Endothelial cell of umbilical vein (primary cell): ENCODE data around the gene KLHL42. TPM values are rescaled to one million over a fixed set of nuclear protein-coding genes. Genes with fewer than 3 reads are reported as not detected.
"Not testable (repeated sequence)": the region's sequence is repeated elsewhere in the genome, so short reads cannot be mapped to it uniquely, and the experiment has no call there.

ENCODE experiments used
- BruUV-seq: library from RNA; stranded (reverse); fragments of 400-500 nt; replicated peaks from 2 replicates; lab custom pipeline; 2021; lab: Mats Ljungman, UMichigan
- CTCF ChIA-PET: fragments of 300-600, 350-600 bp; sonication (Branson Sonifier 250); formaldehyde crosslinking; loops from one replicate; lab custom pipeline; 2021; ENCODE audit warnings: antibody characterized with exemption, inconsistent platforms; lab: Charles Lee
- POLR2A ChIA-PET: fragments of 300-600, 350-600 bp; sonication (Branson Sonifier 250); formaldehyde crosslinking; loops from one replicate; lab custom pipeline; 2021; ENCODE audit warnings: antibody characterized with exemption, inconsistent platforms; lab: Charles Lee
- DNase-seq: peaks from one replicate; pipeline ENCODE4 v3.0.0-alpha.2; 2011; ENCODE audit warnings: low read depth, low spot score
- FAIRE-seq: peaks from 2 replicates; lab custom pipeline; 2011; peaks lifted over from hg19 to GRCh38; lab: Jason Lieb, UNC
- H2AFZ ChIP-seq: 2 replicates; pipeline ENCODE4 v1.6.0; 2012; ENCODE audit warnings: low read depth, low read length, control low read depth, inconsistent platforms
- H3K27ac ChIP-seq: 2 replicates; pipeline ENCODE4 v1.5.1; 2011; ENCODE audit warnings: low read depth, mild to moderate bottlenecking, control low read depth, low read length, moderate library complexity; ENCODE audit not compliant: insufficient read depth
- H3K27me3 ChIP-seq, 2 experiments: 2 replicates each; pipeline versions ENCODE4 v1.6.0 to v1.6.1; 2011; ENCODE audit warnings: low read length in 2 of 2, mixed read lengths in 1 of 2; ENCODE audit not compliant: control insufficient read depth in 2 of 2, insufficient read depth in 2 of 2
- H3K36me3 ChIP-seq, 2 experiments: 2 replicates in 1 of 2; 3 replicates in 1 of 2; pipeline ENCODE4 v1.5.1; 2011; ENCODE audit warnings: low read length in 2 of 2, mild to moderate bottlenecking in 1 of 2, moderate library complexity in 1 of 2; ENCODE audit not compliant: control insufficient read depth in 2 of 2, insufficient read depth in 2 of 2; ENCODE audit errors: extremely low read depth in 1 of 2
- H3K4me1 ChIP-seq: 3 replicates; pipeline ENCODE4 v1.5.1; 2011; ENCODE audit warnings: mild to moderate bottlenecking, low read length; ENCODE audit not compliant: control insufficient read depth, insufficient read depth; ENCODE audit errors: extremely low read depth
- H3K4me2 ChIP-seq: 2 replicates; pipeline ENCODE4 v1.6.1; 2011; ENCODE audit warnings: low read length, control low read depth, mixed read lengths; ENCODE audit not compliant: insufficient read depth
- H3K4me3 ChIP-seq, 3 experiments: fragments of 200-600 bp in 1 of 3; sonication (generic), shearing (Covaris generic) in 1 of 3; replicated peaks in 1 of 3; 2 replicates each; pipeline ENCODE4 v1.5.1; 2011 to 2016; ENCODE audit warnings: control low read depth in 3 of 3, low read length in 3 of 3, mild to moderate bottlenecking in 2 of 3, inconsistent platforms in 1 of 3, low read depth in 1 of 3, moderate library complexity in 1 of 3; ENCODE audit not compliant: insufficient read depth in 1 of 3
- H3K79me2 ChIP-seq: 2 replicates; pipeline ENCODE4 v1.6.0; 2012; ENCODE audit warnings: low read length, inconsistent platforms; ENCODE audit not compliant: control insufficient read depth, insufficient read depth
- H3K9ac ChIP-seq: replicated peaks from 2 replicates; pipeline ENCODE3; 2011; ENCODE audit warnings: low read length, control low read depth; ENCODE audit not compliant: insufficient read depth; ENCODE audit errors: extremely low read depth
- H3K9me1 ChIP-seq: replicated peaks from 3 replicates; pipeline ENCODE4 v1.6.0; 2011; ENCODE audit warnings: mild to moderate bottlenecking, low read length; ENCODE audit not compliant: control insufficient read depth, insufficient read depth; ENCODE audit errors: extremely low read depth
- H3K9me3 ChIP-seq: replicated peaks from 2 replicates; pipeline ENCODE4 v1.5.1; 2012; ENCODE audit warnings: low read length, inconsistent platforms; ENCODE audit not compliant: control insufficient read depth, insufficient read depth
- H4K20me1 ChIP-seq: replicated peaks from 2 replicates; pipeline ENCODE3; 2011; ENCODE audit warnings: mild to moderate bottlenecking, low read length; ENCODE audit not compliant: control insufficient read depth, insufficient read depth; ENCODE audit errors: extremely low read depth
- CTCF ChIP-seq, 2 donors: IDR thresholded peaks; 1 replicate in 1 of 2; 2 replicates in 1 of 2; pipeline ENCODE4 v1.5.1; 2011; ENCODE audit warnings: low read length in 2 of 2, mild to moderate bottlenecking in 2 of 2, moderate library complexity in 2 of 2, control low read depth in 1 of 2, inconsistent platforms in 1 of 2, low read depth in 1 of 2; ENCODE audit not compliant: insufficient read depth in 1 of 2; ENCODE audit errors: extremely low read depth in 1 of 2
- EZH2 ChIP-seq: IDR thresholded peaks from 2 replicates; pipeline ENCODE4 v1.6.1; 2012; ENCODE audit warnings: borderline replicate concordance, low read depth, mild to moderate bottlenecking, moderate library complexity, low read length, inconsistent platforms; ENCODE audit not compliant: severe bottlenecking
- FOS ChIP-seq: IDR thresholded peaks from 2 replicates; pipeline ENCODE4 v1.6.1; 2011; ENCODE audit warnings: mild to moderate bottlenecking, low read length, moderate library complexity, borderline replicate concordance; ENCODE audit not compliant: insufficient read depth
- GATA2 ChIP-seq: IDR thresholded peaks from 2 replicates; pipeline ENCODE4 v1.7.0; 2011; ENCODE audit warnings: low read depth, mild to moderate bottlenecking, moderate library complexity, mixed read lengths, low read length; ENCODE audit not compliant: insufficient read length, insufficient read depth
- JUN ChIP-seq: IDR thresholded peaks from 2 replicates; pipeline ENCODE4 v1.6.1; 2011; ENCODE audit warnings: borderline replicate concordance, low read depth; ENCODE audit not compliant: insufficient read length, insufficient read depth
- MAX ChIP-seq: IDR thresholded peaks from 2 replicates; pipeline ENCODE4 v1.6.1; 2011; ENCODE audit not compliant: insufficient read depth, insufficient read length
- MYC ChIP-seq: IDR thresholded peaks from one replicate; pipeline ENCODE4 v1.6.1; 2011; ENCODE audit warnings: mild to moderate bottlenecking, low read depth, low read length
- POLR2A ChIP-seq: IDR thresholded peaks from 2 replicates; pipeline ENCODE4 v1.6.1; 2012; ENCODE audit warnings: low read depth, mild to moderate bottlenecking, control low read depth, low read length
- POLR2AphosphoS5 ChIP-seq: IDR thresholded peaks from 2 replicates; pipeline ENCODE4 v1.6.1; 2012; ENCODE audit warnings: low read depth, mild to moderate bottlenecking, control low read depth, low read length, moderate library complexity; ENCODE audit not compliant: insufficient read depth
- dilution Hi-C: fragments of 300-500 bp; cut with MboI; formaldehyde crosslinking; loops from one replicate; pipeline ENCODE4 v1.15.0; 2019; ENCODE audit warnings: low sequenced_read_pairs; ENCODE audit not compliant: extremely low pct_ligation_motif_present
- intact Hi-C: fragments of 100-400 bp; cut with micrococcal nuclease; formaldehyde crosslinking; loops from one replicate; pipeline ENCODE4 v1.10.0; 2022
- polyA plus RNA-seq, 4 experiments: library from polyadenylated mRNA; depleted of rRNA in 3 of 4; stranded (reverse) in 3 of 4; unstranded in 1 of 4; fragments of >200 nt; gene quantifications; 2 replicates each; pipeline versions ENCODE4 v1.2.1 to v1.2.3, GENCODE V29; 2011 to 2012; ENCODE audit warnings: missing spikeins in 1 of 4
- total RNA-seq: library from RNA; stranded (reverse); gene quantifications from 2 replicates; pipeline ENCODE4 v1.2.3, GENCODE V29; 2021

KLHL42 gene
- total and polyA plus RNA-seq, 2 donors (not counting 3 experiments of a cell fraction or from before 2014, with no cell fraction given) = 20.1 to 36.2 TPM

GRCh38 chr12:27845187-27845586 lies 65.2 kb downstream of the KLHL42 start:
- Histone ChIP-seq H3K9me1 (no peaks in the 10 kb centered on the region), H2AFZ (no peak overlapping the region), H3K27ac (no peak overlapping the region), H3K27me3 (peaks cover 1 to 2% of the 10 kb centered on the region in 2 experiments), H3K79me2 (no peaks in the 10 kb centered on the region), H4K20me1 (no peaks in the 10 kb centered on the region), H3K9me3 (no peaks in the 10 kb centered on the region), H3K4me1 (peaks cover 12% of the 10 kb centered on the region), H3K9ac (no peak overlapping the region), H3K4me3 (no peak overlapping the region), H3K36me3 (no peaks in the 10 kb centered on the region), H3K4me2 (no peak overlapping the region)
- CTCF ChIA-PET = interaction anchor here (0.9 to 1.6 kb wide), 3 partner anchors 11 to 24 kb away, joined by 3 to 9 read pairs (median 4); no protein-coding TSS in a partner anchor
- TF ChIP-seq MYC = no peak
- TF ChIP-seq EZH2 = no peak
- no peak for TF ChIP-seq POLR2AphosphoS5
- no peak for TF ChIP-seq MAX
- no peak for TF ChIP-seq POLR2A
- no peak for TF ChIP-seq FOS
- TF ChIP-seq JUN = no peak
- no peak for TF ChIP-seq CTCF (IDR thresholded peaks at IDR 0.05; ENCODE audit: extremely low read depth in 1 of 2, insufficient read depth in 1 of 2, low read depth in 1 of 2, low read length in 2 of 2)
- no peak for TF ChIP-seq GATA2
- no peak for FAIRE-seq
- POLR2A ChIA-PET = no interaction called here
- dilution Hi-C loops = no loop called here
- BruUV-seq = no TSS peak
- intact Hi-C loops = no loop called here
- DNase-seq = no peak

- H3K27ac ChIP-seq, H3K9ac ChIP-seq, H3K9me1 ChIP-seq, H3K79me2 ChIP-seq, BruUV-seq, H3K9me3 ChIP-seq, H3K4me3 ChIP-seq, H3K36me3 ChIP-seq, H3K27me3 ChIP-seq, POLR2A ChIA-PET, DNase-seq, FAIRE-seq, intact Hi-C loops, H3K4me1 ChIP-seq, H3K4me2 ChIP-seq, dilution Hi-C loops, H2AFZ ChIP-seq, H4K20me1 ChIP-seq: not testable (repeated sequence)
- CTCF ChIA-PET = interaction anchor here (1.1 to 1.6 kb wide), 2 partner anchors 16 to 24 kb away, joined by 3 to 9 read pairs; no protein-coding TSS in a partner anchor
These were observed 65.7 kb downstream of the KLHL42 start for GRCh38 chr12:27845706-27846105.

- H3K4me2 ChIP-seq, FAIRE-seq: not testable (repeated sequence)
These were observed 67.3 kb downstream of the KLHL42 start for GRCh38 chr12:27847293-27847692.

More at GRCh38 chr12:27847293-27847692, 67.3 kb downstream of the KLHL42 start:
- H3K9me1 ChIP-seq, H3K9me3 ChIP-seq, H3K4me1 ChIP-seq, H3K9ac ChIP-seq, dilution Hi-C loops, H2AFZ ChIP-seq, BruUV-seq, DNase-seq, H3K79me2 ChIP-seq, H3K36me3 ChIP-seq, intact Hi-C loops, CTCF ChIA-PET, H3K27me3 ChIP-seq, POLR2A ChIA-PET, H3K27ac ChIP-seq, H3K4me3 ChIP-seq, H4K20me1 ChIP-seq: not testable (repeated sequence)
